Measurements from ENCODE around the gene VPS13D. TPM values are rescaled to one million over a fixed set of nuclear protein-coding genes. Genes with fewer than 3 reads are reported as not detected.

Gene VPS13D
- total and polyA plus RNA-seq, 2 experiments from 2014 or later = 10.7 to 34.9 TPM

DNA sequence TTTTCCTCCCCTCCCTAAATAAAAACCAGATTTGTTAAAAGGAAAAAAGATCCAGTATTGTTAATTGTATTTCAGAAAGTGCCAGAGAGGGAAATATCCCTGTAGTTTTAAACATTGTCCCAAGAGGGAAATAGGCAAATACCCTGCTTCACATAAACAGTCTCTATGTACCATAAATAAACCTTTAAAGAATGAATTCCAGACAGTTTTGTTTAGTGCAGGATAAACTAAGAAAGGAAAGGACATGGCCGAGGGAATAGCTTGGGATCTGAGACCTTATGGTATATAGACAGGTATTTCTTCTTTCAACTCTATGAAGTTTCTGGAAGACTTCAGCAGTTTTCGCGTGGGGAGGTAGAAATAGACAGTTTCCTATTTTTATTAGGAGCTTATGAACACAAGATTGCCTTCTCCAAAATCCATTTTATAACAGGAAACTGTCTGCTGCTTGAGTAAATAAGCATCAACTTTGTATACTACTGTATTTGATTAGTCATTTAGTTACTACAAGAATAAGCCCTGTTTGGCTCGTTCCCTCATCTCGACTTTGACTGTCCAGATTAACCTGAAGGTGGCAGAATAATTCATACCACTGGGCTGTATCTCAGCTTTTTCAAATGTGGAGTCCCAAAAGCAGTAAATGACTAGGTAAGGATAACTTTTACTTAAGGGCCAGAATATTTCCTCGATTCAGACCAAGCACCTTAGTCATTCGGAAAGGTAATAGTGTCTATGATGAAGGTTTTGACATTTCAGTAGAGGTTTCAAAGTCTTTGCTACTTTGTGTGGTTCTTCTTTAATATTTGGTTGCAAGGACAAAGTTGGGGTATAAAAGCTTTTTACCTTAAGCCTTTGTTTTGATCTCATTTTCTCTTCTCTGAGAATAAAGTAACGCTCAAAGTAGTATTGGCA, 177.5 kb downstream of the VPS13D start (continued):
- no peak for TF ChIP-seq ZNF462 (CRISPR knock-in tag; IDR thresholded peaks at IDR 0.05)
- no peak for TF ChIP-seq JUNB (IDR thresholded peaks at IDR 0.05; ENCODE audit: unreplicated experiment)

GRCh38 chr1:12407962-12408454, 178.2 kb downstream of the VPS13D start:
- Histone ChIP-seq H3K27ac (ENCODE audit: low read depth) (no peak overlapping the region), H3K4me3 (no peak overlapping the region), H3K79me2 (replicated peaks; ENCODE audit: insufficient read depth) (no peaks in the 10 kb centered on the region), H3K27me3 (ENCODE audit: insufficient read depth) (no peaks in the 10 kb centered on the region), H3F3A (replicated peaks; ENCODE audit: low read depth) (no peaks in the 10 kb centered on the region), H4K20me1 (replicated peaks; ENCODE audit: insufficient read depth) (no peaks in the 10 kb centered on the region), H2AFZ (no peak overlapping the region), H3K9me2 (ENCODE audit: insufficient read depth) (no peaks in the 10 kb centered on the region), H3K4me2 (no peak overlapping the region), H3K4me1 (ENCODE audit: insufficient read depth) (0 out of 2 replicates have a peak, but pooled peaks cover 5% of the 10 kb centered on the region), H3K36me3 (ENCODE audit: insufficient read depth) (peaks cover 6% of the 10 kb centered on the region; the same call in 1 of the 2 replicates)
- Mint-ChIP-seq H3K9me3 (peaks cover 8% of the 10 kb centered on the region), H3K4me3 (no peak overlapping the region), H3K27me3 (ENCODE audit: insufficient read depth, low read depth, poor library complexity) (no peaks in the 10 kb centered on the region), H3K4me1 (peaks cover 11% of the 10 kb centered on the region; the same call in 2 of the 3 replicates), H3K36me3 (ENCODE audit: low read depth) (peaks cover 25% of the 10 kb centered on the region), H3K27ac (no peak overlapping the region)
- no peak for ATAC-seq
- no peak for DNase-seq (ENCODE audit: low spot score)
- no peak for TF ChIP-seq JUNB (IDR thresholded peaks at IDR 0.05; ENCODE audit: unreplicated experiment)
- TF ChIP-seq POLR2AphosphoS5 (IDR thresholded peaks at IDR 0.05; ENCODE audit: low read depth) = no peak
- TF ChIP-seq STAT1 (IDR thresholded peaks at IDR 0.05; ENCODE audit: unreplicated experiment) = no peak
- TF ChIP-seq CTCF (conservative IDR thresholded peaks at IDR 0.05; ENCODE audit: low read depth in 2 of 2) = no peak
- no peak for TF ChIP-seq REST (IDR thresholded peaks at IDR 0.05; ENCODE audit: unreplicated experiment)
- TF ChIP-seq EZH2 (IDR thresholded peaks at IDR 0.05; ENCODE audit: low read depth, unreplicated experiment) = no peak
- TF ChIP-seq, protein P1, sequence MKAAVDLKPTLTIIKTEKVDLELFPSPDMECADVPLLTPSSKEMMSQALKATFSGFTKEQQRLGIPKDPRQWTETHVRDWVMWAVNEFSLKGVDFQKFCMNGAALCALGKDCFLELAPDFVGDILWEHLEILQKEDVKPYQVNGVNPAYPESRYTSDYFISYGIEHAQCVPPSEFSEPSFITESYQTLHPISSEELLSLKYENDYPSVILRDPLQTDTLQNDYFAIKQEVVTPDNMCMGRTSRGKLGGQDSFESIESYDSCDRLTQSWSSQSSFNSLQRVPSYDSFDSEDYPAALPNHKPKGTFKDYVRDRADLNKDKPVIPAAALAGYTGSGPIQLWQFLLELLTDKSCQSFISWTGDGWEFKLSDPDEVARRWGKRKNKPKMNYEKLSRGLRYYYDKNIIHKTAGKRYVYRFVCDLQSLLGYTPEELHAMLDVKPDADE (IDR thresholded peaks at IDR 0.05) = no peak
- no peak for TF ChIP-seq EZH2phosphoT487 (IDR thresholded peaks at IDR 0.05; ENCODE audit: unreplicated experiment)
- no peak for TF ChIP-seq NANOG (IDR thresholded peaks at IDR 0.05; ENCODE audit: borderline replicate concordance)
- no peak for TF ChIP-seq ZNF114 (CRISPR knock-in tag; IDR thresholded peaks at IDR 0.05)

Measured in GM23338 (cell line).